OCI-LY3 (cell line): ENCODE measurements around the gene LARGE1.

Experiments used
- CTCF ChIP-seq: fragments of 200-600, 300-600 bp; sonication (generic); IDR thresholded peaks from 2 replicates; pipeline ENCODE4 v1.5.1; 2014; ENCODE audit warnings: antibody characterized with exemption, low read length, low read depth
- EZH2phosphoT487 ChIP-seq: fragments of 200-600 bp; shearing (Covaris generic); IDR thresholded peaks from 2 replicates; pipeline ENCODE4 v1.6.1; 2018; ENCODE audit warnings: antibody characterized with exemption, mixed run types, low read depth

- TF ChIP-seq CTCF: no peak
- no peak for TF ChIP-seq EZH2phosphoT487
Observed at GRCh38 chr22:33321466-33321865, 598.8 kb downstream of the LARGE1 start.
